ENCODE measurements around the gene PRMT7.

- TF ChIP-seq CTCF (optimal IDR thresholded peaks at IDR 0.05 in 1 of 3, IDR thresholded peaks at IDR 0.05 in 1 of 3, conservative IDR thresholded peaks at IDR 0.05 in 1 of 3; ENCODE audit: extremely low read depth in 1 of 3, insufficient read depth in 2 of 3, low read length in 3 of 3) (no peak), EZH2 (IDR thresholded peaks at IDR 0.05; ENCODE audit: low read length) (no peak)
Observed at GRCh38 chr16:68381363-68381724, 70.5 kb downstream of the PRMT7 start.

Measured in keratinocyte (primary cell).